Body of pancreas (tissue), 4 donors: ENCODE data around the gene VAPB. TPM values are rescaled to one million over a fixed set of nuclear protein-coding genes. Genes with fewer than 3 reads are reported as not detected.

Experiments used
- ATAC-seq: fragments of 150-250 bp; one replicate; pipeline ENCODE4 v1.9.1; 2016
- DNase-seq, 4 donors: peaks; one replicate each; pipeline ENCODE4 v3.0.0-alpha.2; 2019
- H3K27ac ChIP-seq, 4 donors: fragments of 200-600 bp; sonication (generic); 1 replicate in 3 of 4; 2 replicates in 1 of 4; pipeline versions ENCODE4 v1.5.1 to v1.6.1; 2016 to 2019; ENCODE audit warnings: mild to moderate bottlenecking in 1 of 4, mixed read lengths in 1 of 4, moderate library complexity in 1 of 4
- H3K27me3 ChIP-seq, 2 donors: fragments of 200-600 bp; sonication (generic); one replicate each; pipeline ENCODE4 v1.6.0; 2016; ENCODE audit warnings: mild to moderate bottlenecking in 1 of 2
- H3K36me3 ChIP-seq, 2 donors: fragments of 200-600 bp; sonication (generic); replicated peaks in 1 of 2; 2 replicates each; pipeline ENCODE4 v1.5.1; 2016; ENCODE audit warnings: low read depth in 2 of 2; ENCODE audit not compliant: insufficient read depth in 1 of 2
- H3K4me1 ChIP-seq: fragments of 200-600 bp; sonication (generic); one replicate; pipeline ENCODE4 v1.6.0; 2016
- H3K4me3 ChIP-seq, 2 donors: fragments of 200-600 bp; sonication (generic); 1 replicate in 1 of 2; 2 replicates in 1 of 2; pipeline ENCODE4 v1.5.1; 2016 to 2019
- H3K9me3 ChIP-seq, 3 donors: fragments of 200-600 bp; sonication (generic); 1 replicate in 2 of 3; 2 replicates in 1 of 3; pipeline ENCODE4 v1.5.1; 2016
- CTCF ChIP-seq, 7 experiments: fragments of 450-650 bp in 4 of 7; fragments of 200-600 bp in 3 of 7; sonication (generic) in 3 of 7; IDR thresholded peaks; one replicate each; pipeline ENCODE4 v1.5.1; 2016 to 2019; ENCODE audit warnings: antibody characterized with exemption in 7 of 7
- POLR2A ChIP-seq, 3 donors: fragments of 450-650 bp; IDR thresholded peaks; one replicate each; pipeline ENCODE4 v1.6.1; 2016; ENCODE audit warnings: antibody characterized with exemption in 3 of 3, mild to moderate bottlenecking in 2 of 3
- WGBS, 2 donors: methylation state at CpG; one replicate each; pipeline ENCODE4 v1.1.5; 2017; 5-methylcytosine and 5-hydroxymethylcytosine counted together
- intact Hi-C: fragments of 100-400 bp; cut with DNase I; formaldehyde crosslinking; loops from one replicate; pipeline ENCODE4 v1.15.1; 2023
- total RNA-seq, 2 donors: library from RNA; depleted of rRNA; stranded (reverse); fragments of >200 nt; gene quantifications; one replicate each; pipeline ENCODE4 v1.1.0, GENCODE V29; 2016

Gene VAPB
- total RNA-seq, 2 donors from 2014 or later: 10.5 to 11.9 TPM

GRCh38 chr20:58454460-58454859 is 65.4 kb downstream of the VAPB start:
- H3K36me3 ChIP-seq: no peaks in the 10 kb centered on the region
- H3K4me3 ChIP-seq: no peak overlapping the region
- TF ChIP-seq POLR2A (IDR thresholded peaks at IDR 0.05) (no peak), CTCF (IDR thresholded peaks at IDR 0.05) (no peak)
- DNase-seq (no peak), ATAC-seq (no peak)
- H3K9me3 ChIP-seq: no peaks in the 10 kb centered on the region
- H3K27me3 ChIP-seq: no peaks in the 10 kb centered on the region
- H3K27ac ChIP-seq: no peak overlapping the region
- intact Hi-C loops: no loop called here
- H3K4me1 ChIP-seq: no peaks in the 10 kb centered on the region

DNA sequence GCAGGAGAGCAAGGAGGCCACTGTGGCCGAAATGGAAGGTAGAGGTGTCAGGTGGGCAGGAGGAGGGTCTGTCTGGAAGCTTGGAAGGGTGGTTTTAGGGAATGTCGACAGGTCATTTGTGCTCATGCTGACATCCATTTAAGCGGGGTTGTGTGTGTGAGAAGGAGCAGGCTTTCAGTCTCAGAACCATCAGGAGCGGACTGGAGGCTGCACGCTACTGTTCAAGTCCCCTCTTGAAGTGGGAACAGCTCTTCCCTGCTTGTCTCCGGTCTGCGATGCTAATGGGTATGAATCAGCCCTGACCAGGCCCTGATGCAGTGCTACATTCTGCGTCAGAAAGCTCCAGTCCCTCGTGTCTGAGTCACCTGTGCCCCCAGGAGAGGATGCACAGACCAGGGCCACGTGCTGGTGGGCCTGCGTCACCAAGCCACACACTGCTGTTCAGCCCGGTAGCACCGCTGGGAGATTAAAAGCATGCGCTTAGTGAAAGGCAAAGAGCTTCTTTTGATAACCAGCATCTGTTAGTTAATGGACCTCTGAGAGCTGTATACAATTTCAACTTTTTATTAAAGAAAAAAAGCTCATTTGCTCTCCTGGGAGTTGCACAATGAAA is 68.2 kb downstream of the VAPB start:
- intact Hi-C loops: no loop called here
- H3K27ac ChIP-seq: no peak overlapping the region
- no peak for ATAC-seq
- TF ChIP-seq POLR2A (IDR thresholded peaks at IDR 0.05) (no peak), CTCF (IDR thresholded peaks at IDR 0.05) (no peak)
- H3K36me3 ChIP-seq: no peaks in the 10 kb centered on the region
- no peaks in the 10 kb centered on the region for H3K4me1 ChIP-seq
- 91 to 93% methylated on average over 6 to 14 of the region's 14 CpGs for WGBS, 2 donors
- no peak overlapping the region for H3K4me3 ChIP-seq
- H3K27me3 ChIP-seq: no peaks in the 10 kb centered on the region
- DNase-seq: no peak
- H3K9me3 ChIP-seq: no peaks in the 10 kb centered on the region

DNA sequence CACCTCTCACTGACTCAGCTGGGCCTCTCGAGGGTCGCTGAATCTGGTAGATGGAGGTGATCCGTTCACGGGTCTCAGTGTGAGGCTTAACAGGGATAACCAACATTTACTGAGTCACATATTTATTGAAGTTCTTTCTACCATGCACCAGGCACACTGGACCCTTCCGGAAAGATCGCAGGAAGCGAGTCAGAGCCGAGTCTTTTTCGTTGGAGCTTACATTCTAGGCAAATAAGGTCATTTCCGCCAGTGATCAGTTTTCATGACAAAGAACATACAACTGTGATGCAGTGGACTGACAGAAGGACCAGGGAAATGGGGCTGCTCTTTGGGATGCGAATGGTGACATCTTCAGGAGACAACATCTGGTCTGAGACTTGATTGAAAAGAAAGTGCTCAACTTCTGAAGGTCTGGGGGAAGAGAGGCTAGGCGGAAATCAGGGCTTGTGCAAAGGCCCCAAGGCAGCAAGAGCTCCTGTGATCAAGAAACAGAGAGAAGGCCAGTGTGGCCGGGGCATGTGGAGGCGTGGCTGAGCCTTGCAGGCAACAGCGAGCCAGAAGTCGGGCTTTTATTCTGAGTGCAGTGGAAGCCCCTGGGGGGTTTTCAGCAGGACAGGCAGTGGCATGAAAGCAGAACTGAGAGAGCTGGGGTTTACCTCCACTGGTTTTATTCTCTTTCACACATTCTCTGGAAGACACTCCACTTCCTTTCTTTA is 69.5 kb downstream of the VAPB start:
- H3K9me3 ChIP-seq: no peaks in the 10 kb centered on the region
- intact Hi-C loops: no loop called here
- H3K27ac ChIP-seq: no peak overlapping the region
- no peak overlapping the region for H3K4me3 ChIP-seq
- DNase-seq: no peak
- ATAC-seq: no peak
- no peaks in the 10 kb centered on the region for H3K36me3 ChIP-seq
- WGBS, 2 donors: 79 to 85% methylated on average over 16 of the region's 16 CpGs
- TF ChIP-seq POLR2A (IDR thresholded peaks at IDR 0.05): no peak
- no peak for TF ChIP-seq CTCF (IDR thresholded peaks at IDR 0.05)
- no peaks in the 10 kb centered on the region for H3K27me3 ChIP-seq
- no peaks in the 10 kb centered on the region for H3K4me1 ChIP-seq

GRCh38 chr20:58459058-58459750 is 70.2 kb downstream of the VAPB start:
- intact Hi-C loops: no loop called here
- no peaks in the 10 kb centered on the region for H3K27me3 ChIP-seq
- ATAC-seq (no peak), DNase-seq (no peak)
- H3K9me3 ChIP-seq: no peaks in the 10 kb centered on the region
- H3K36me3 ChIP-seq: no peaks in the 10 kb centered on the region
- H3K4me1 ChIP-seq: no peaks in the 10 kb centered on the region
- WGBS, 2 donors: 84 to 87% methylated on average over 5 of the region's 5 CpGs
- no peak overlapping the region for H3K27ac ChIP-seq
- no peak for TF ChIP-seq CTCF (IDR thresholded peaks at IDR 0.05)
- no peak for TF ChIP-seq POLR2A (IDR thresholded peaks at IDR 0.05)
- no peak overlapping the region for H3K4me3 ChIP-seq
